IMR-90 (cell line): Measurements from ENCODE around the gene INTS3.

Experiments
- BHLHE40 ChIP-seq: fragments of 150-350 bp; IDR thresholded peaks from 2 replicates; pipeline ENCODE4 v1.6.1; 2016; ENCODE audit warnings: mild to moderate bottlenecking, low read depth, low read length
- CTCF ChIP-seq: conservative IDR thresholded peaks from 2 replicates; pipeline ENCODE4 v1.5.1; 2012; ENCODE audit warnings: mild to moderate bottlenecking, low read depth, low read length, improper control_type of control experiment
- FOS ChIP-seq: fragments of 150-350 bp; IDR thresholded peaks from 2 replicates; pipeline ENCODE4 v1.6.1; 2016; ENCODE audit warnings: low read depth, low read length
- USF2 ChIP-seq: fragments of 150-350 bp; IDR thresholded peaks from 2 replicates; pipeline ENCODE4 v1.6.1; 2017; ENCODE audit warnings: mild to moderate bottlenecking, antibody characterized with exemption, low read length, low read depth

GRCh38 chr1:153790313-153790965 is 62.6 kb downstream of the INTS3 start:
- no peak for TF ChIP-seq CTCF
- TF ChIP-seq FOS: no peak
- peak; percentile 77 for TF ChIP-seq USF2
- no peak for TF ChIP-seq BHLHE40
